Endothelial cell of umbilical vein (primary cell): ENCODE results near the gene SH3D21. TPM values are rescaled to one million over a fixed set of nuclear protein-coding genes. Genes with fewer than 3 reads are reported as not detected.

ENCODE experiments used
- BruUV-seq: library from RNA; stranded (reverse); fragments of 400-500 nt; replicated peaks from 2 replicates; lab custom pipeline; 2021; lab: Mats Ljungman, UMichigan
- CTCF ChIA-PET: fragments of 300-600, 350-600 bp; sonication (Branson Sonifier 250); formaldehyde crosslinking; loops from one replicate; lab custom pipeline; 2021; ENCODE audit warnings: antibody characterized with exemption, inconsistent platforms; lab: Charles Lee
- POLR2A ChIA-PET: fragments of 300-600, 350-600 bp; sonication (Branson Sonifier 250); formaldehyde crosslinking; loops from one replicate; lab custom pipeline; 2021; ENCODE audit warnings: antibody characterized with exemption, inconsistent platforms; lab: Charles Lee
- DNase-seq: peaks from one replicate; pipeline ENCODE4 v3.0.0-alpha.2; 2011; ENCODE audit warnings: low read depth, low spot score
- FAIRE-seq: peaks from 2 replicates; lab custom pipeline; 2011; peaks lifted over from hg19 to GRCh38; lab: Jason Lieb, UNC
- H2AFZ ChIP-seq: 2 replicates; pipeline ENCODE4 v1.6.0; 2012; ENCODE audit warnings: low read depth, low read length, control low read depth, inconsistent platforms
- H3K27ac ChIP-seq: 2 replicates; pipeline ENCODE4 v1.5.1; 2011; ENCODE audit warnings: low read depth, mild to moderate bottlenecking, control low read depth, low read length, moderate library complexity; ENCODE audit not compliant: insufficient read depth
- H3K27me3 ChIP-seq, 2 experiments: 2 replicates each; pipeline versions ENCODE4 v1.6.0 to v1.6.1; 2011; ENCODE audit warnings: low read length in 2 of 2, mixed read lengths in 1 of 2; ENCODE audit not compliant: control insufficient read depth in 2 of 2, insufficient read depth in 2 of 2
- H3K36me3 ChIP-seq, 2 experiments: 2 replicates in 1 of 2; 3 replicates in 1 of 2; pipeline ENCODE4 v1.5.1; 2011; ENCODE audit warnings: low read length in 2 of 2, mild to moderate bottlenecking in 1 of 2, moderate library complexity in 1 of 2; ENCODE audit not compliant: control insufficient read depth in 2 of 2, insufficient read depth in 2 of 2; ENCODE audit errors: extremely low read depth in 1 of 2
- H3K4me1 ChIP-seq: 3 replicates; pipeline ENCODE4 v1.5.1; 2011; ENCODE audit warnings: mild to moderate bottlenecking, low read length; ENCODE audit not compliant: control insufficient read depth, insufficient read depth; ENCODE audit errors: extremely low read depth
- H3K4me2 ChIP-seq: 2 replicates; pipeline ENCODE4 v1.6.1; 2011; ENCODE audit warnings: low read length, control low read depth, mixed read lengths; ENCODE audit not compliant: insufficient read depth
- H3K4me3 ChIP-seq, 3 experiments: fragments of 200-600 bp in 1 of 3; sonication (generic), shearing (Covaris generic) in 1 of 3; replicated peaks in 1 of 3; 2 replicates each; pipeline ENCODE4 v1.5.1; 2011 to 2016; ENCODE audit warnings: control low read depth in 3 of 3, low read length in 3 of 3, mild to moderate bottlenecking in 2 of 3, inconsistent platforms in 1 of 3, low read depth in 1 of 3, moderate library complexity in 1 of 3; ENCODE audit not compliant: insufficient read depth in 1 of 3
- H3K79me2 ChIP-seq: 2 replicates; pipeline ENCODE4 v1.6.0; 2012; ENCODE audit warnings: low read length, inconsistent platforms; ENCODE audit not compliant: control insufficient read depth, insufficient read depth
- H3K9ac ChIP-seq: replicated peaks from 2 replicates; pipeline ENCODE3; 2011; ENCODE audit warnings: low read length, control low read depth; ENCODE audit not compliant: insufficient read depth; ENCODE audit errors: extremely low read depth
- H3K9me1 ChIP-seq: replicated peaks from 3 replicates; pipeline ENCODE4 v1.6.0; 2011; ENCODE audit warnings: mild to moderate bottlenecking, low read length; ENCODE audit not compliant: control insufficient read depth, insufficient read depth; ENCODE audit errors: extremely low read depth
- H3K9me3 ChIP-seq: replicated peaks from 2 replicates; pipeline ENCODE4 v1.5.1; 2012; ENCODE audit warnings: low read length, inconsistent platforms; ENCODE audit not compliant: control insufficient read depth, insufficient read depth
- H4K20me1 ChIP-seq: replicated peaks from 2 replicates; pipeline ENCODE3; 2011; ENCODE audit warnings: mild to moderate bottlenecking, low read length; ENCODE audit not compliant: control insufficient read depth, insufficient read depth; ENCODE audit errors: extremely low read depth
- CTCF ChIP-seq, 2 donors: IDR thresholded peaks; 1 replicate in 1 of 2; 2 replicates in 1 of 2; pipeline ENCODE4 v1.5.1; 2011; ENCODE audit warnings: low read length in 2 of 2, mild to moderate bottlenecking in 2 of 2, moderate library complexity in 2 of 2, control low read depth in 1 of 2, inconsistent platforms in 1 of 2, low read depth in 1 of 2; ENCODE audit not compliant: insufficient read depth in 1 of 2; ENCODE audit errors: extremely low read depth in 1 of 2
- EZH2 ChIP-seq: IDR thresholded peaks from 2 replicates; pipeline ENCODE4 v1.6.1; 2012; ENCODE audit warnings: borderline replicate concordance, low read depth, mild to moderate bottlenecking, moderate library complexity, low read length, inconsistent platforms; ENCODE audit not compliant: severe bottlenecking
- FOS ChIP-seq: IDR thresholded peaks from 2 replicates; pipeline ENCODE4 v1.6.1; 2011; ENCODE audit warnings: mild to moderate bottlenecking, low read length, moderate library complexity, borderline replicate concordance; ENCODE audit not compliant: insufficient read depth
- GATA2 ChIP-seq: IDR thresholded peaks from 2 replicates; pipeline ENCODE4 v1.7.0; 2011; ENCODE audit warnings: low read depth, mild to moderate bottlenecking, moderate library complexity, mixed read lengths, low read length; ENCODE audit not compliant: insufficient read length, insufficient read depth
- JUN ChIP-seq: IDR thresholded peaks from 2 replicates; pipeline ENCODE4 v1.6.1; 2011; ENCODE audit warnings: borderline replicate concordance, low read depth; ENCODE audit not compliant: insufficient read length, insufficient read depth
- POLR2A ChIP-seq: IDR thresholded peaks from 2 replicates; pipeline ENCODE4 v1.6.1; 2012; ENCODE audit warnings: low read depth, mild to moderate bottlenecking, control low read depth, low read length
- POLR2AphosphoS5 ChIP-seq: IDR thresholded peaks from 2 replicates; pipeline ENCODE4 v1.6.1; 2012; ENCODE audit warnings: low read depth, mild to moderate bottlenecking, control low read depth, low read length, moderate library complexity; ENCODE audit not compliant: insufficient read depth
- dilution Hi-C: fragments of 300-500 bp; cut with MboI; formaldehyde crosslinking; loops from one replicate; pipeline ENCODE4 v1.15.0; 2019; ENCODE audit warnings: low sequenced_read_pairs; ENCODE audit not compliant: extremely low pct_ligation_motif_present
- intact Hi-C: fragments of 100-400 bp; cut with micrococcal nuclease; formaldehyde crosslinking; loops from one replicate; pipeline ENCODE4 v1.10.0; 2022
- polyA plus RNA-seq, 4 experiments: library from polyadenylated mRNA; depleted of rRNA in 3 of 4; stranded (reverse) in 3 of 4; unstranded in 1 of 4; fragments of >200 nt; gene quantifications; 2 replicates each; pipeline versions ENCODE4 v1.2.1 to v1.2.3, GENCODE V29; 2011 to 2012; ENCODE audit warnings: missing spikeins in 1 of 4
- total RNA-seq: library from RNA; stranded (reverse); gene quantifications from 2 replicates; pipeline ENCODE4 v1.2.3, GENCODE V29; 2021
- TF ChIP-seq, protein P1 (sequence below): IDR thresholded peaks from 2 replicates; pipeline ENCODE4 v1.6.1; 2011; ENCODE audit not compliant: insufficient read depth, insufficient read length

The SH3D21 gene
- total and polyA plus RNA-seq, 2 donors (not counting 3 experiments of a cell fraction or from before 2014, with no cell fraction given) = 1.8 to 7.2 TPM

- TF ChIP-seq JUN = no peak
- TF ChIP-seq POLR2AphosphoS5 = no peak
- TF ChIP-seq, protein P1, sequence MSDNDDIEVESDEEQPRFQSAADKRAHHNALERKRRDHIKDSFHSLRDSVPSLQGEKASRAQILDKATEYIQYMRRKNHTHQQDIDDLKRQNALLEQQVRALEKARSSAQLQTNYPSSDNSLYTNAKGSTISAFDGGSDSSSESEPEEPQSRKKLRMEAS = no peak
- no peak for TF ChIP-seq GATA2
- TF ChIP-seq EZH2 = no peak
- no peak for TF ChIP-seq POLR2A
- dilution Hi-C loops = no loop called here
- ChIA-PET POLR2A (no interaction called here), CTCF (no interaction called here)
- Histone ChIP-seq H3K4me1 (no peaks in the 10 kb centered on the region), H3K27ac (no peak overlapping the region), H2AFZ (no peak overlapping the region), H3K4me2 (no peak overlapping the region), H3K9me3 (no peaks in the 10 kb centered on the region), H3K9ac (no peak overlapping the region), H3K79me2 (peaks cover 76% of the 10 kb centered on the region), H3K36me3 (peaks cover 1 to 2% of the 10 kb centered on the region in 2 experiments), H3K27me3 (no peaks in the 10 kb centered on the region), H4K20me1 (peaks cover 11% of the 10 kb centered on the region), H3K4me3 (no peak overlapping the region), H3K9me1 (no peaks in the 10 kb centered on the region)
- intact Hi-C loops = no loop called here
- BruUV-seq = no TSS peak
- no peak for FAIRE-seq
- peak; percentile 30 for DNase-seq
Measured at GRCh38 chr1:36256558-36257374, 49.4 kb upstream of the SH3D21 start.

DNA sequence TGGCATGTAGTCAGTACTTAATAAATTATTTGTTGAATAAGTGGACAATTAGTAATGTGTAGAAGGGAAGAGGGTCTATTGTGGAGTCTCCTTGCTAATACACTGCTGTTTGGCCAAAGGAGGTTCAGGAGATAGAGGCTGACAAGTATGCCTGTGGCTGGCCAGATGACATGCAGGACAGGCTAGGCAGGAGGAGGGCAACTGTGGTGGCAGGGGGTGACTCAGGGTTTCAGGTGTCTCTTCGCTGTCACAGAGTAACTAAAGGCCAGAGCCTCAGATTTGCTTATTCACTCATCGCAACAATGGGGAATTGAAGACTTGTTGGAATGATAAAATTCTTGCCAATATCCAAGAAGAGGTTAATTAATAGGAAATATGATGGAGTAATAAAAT lies 48.8 kb upstream of the SH3D21 start:
- Histone ChIP-seq H3K36me3 (peaks cover 2% of the 10 kb centered on the region in 2 experiments), H4K20me1 (peaks cover 11% of the 10 kb centered on the region), H3K9me3 (no peaks in the 10 kb centered on the region), H3K4me1 (no peaks in the 10 kb centered on the region), H3K79me2 (peaks cover 74% of the 10 kb centered on the region), H3K9me1 (no peaks in the 10 kb centered on the region), H2AFZ (no peak overlapping the region), H3K4me2 (no peak overlapping the region), H3K4me3 (no peak overlapping the region), H3K27ac (no peak overlapping the region), H3K9ac (no peak overlapping the region), H3K27me3 (no peaks in the 10 kb centered on the region)
- dilution Hi-C loops = no loop called here
- TF ChIP-seq EZH2 = no peak
- TF ChIP-seq, protein P1 = no peak
- no peak for TF ChIP-seq JUN
- TF ChIP-seq FOS = no peak
- TF ChIP-seq CTCF (IDR thresholded peaks at IDR 0.05; ENCODE audit: extremely low read depth in 1 of 2, insufficient read depth in 1 of 2, low read depth in 1 of 2, low read length in 2 of 2) = no peak
- no peak for DNase-seq
- POLR2A ChIA-PET = no interaction called here
- intact Hi-C loops = no loop called here
- CTCF ChIA-PET = interaction anchor here (1.4 kb wide), 1 partner anchor 28 kb away, joined by 3 read pairs; no protein-coding TSS in a partner anchor
- no peak for FAIRE-seq
- no TSS peak for BruUV-seq
